Measurements from ENCODE around the gene UBA3. TPM values are rescaled to one million over a fixed set of nuclear protein-coding genes. Genes with fewer than 3 reads are reported as not detected.

UBA3 gene
- polyA plus RNA-seq, 1 donor, result 38.7 TPM

DNA sequence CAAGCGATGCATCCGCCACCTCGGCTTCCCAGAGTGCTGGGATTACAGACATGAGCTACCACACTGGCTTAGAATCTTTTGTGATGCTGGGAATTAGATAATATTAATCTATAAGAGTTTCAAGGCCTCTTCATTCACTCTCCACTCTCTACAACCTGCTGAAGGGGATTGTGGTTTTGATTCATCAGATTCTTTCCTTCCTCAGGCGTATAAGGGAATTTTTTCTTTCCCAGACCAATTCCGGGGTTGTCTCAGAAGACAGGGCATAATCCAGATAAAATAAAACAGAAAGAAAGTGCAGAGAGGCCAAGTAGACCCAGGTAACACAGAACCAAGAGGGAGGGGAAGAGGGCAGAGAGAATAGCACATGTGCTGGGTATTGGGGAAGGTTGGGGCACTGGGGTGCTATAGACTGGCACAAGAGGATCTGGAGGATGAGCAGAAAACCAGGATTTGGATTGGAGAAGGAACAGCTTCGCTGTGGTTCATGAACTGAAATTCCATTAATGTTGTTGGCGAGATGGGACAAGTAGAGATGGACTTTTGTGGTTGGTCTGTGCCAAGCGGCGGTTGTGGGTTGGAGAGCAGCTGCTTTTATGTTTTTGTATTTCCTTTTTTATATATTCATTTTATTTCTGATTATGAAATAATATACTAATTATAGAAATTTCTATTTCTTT, 17.4 kb upstream of the UBA3 start:
- no peak for DNase-seq

GRCh38 chr3:69096299-69096698, 16.1 kb upstream of the UBA3 start:
- no peak for DNase-seq

GRCh38 chr3:69095636-69096035, 15.5 kb upstream of the UBA3 start:
- DNase-seq, result no peak

- no peak for DNase-seq
Measured at GRCh38 chr3:69094467-69095205, 14.5 kb upstream of the UBA3 start.

GRCh38 chr3:69092030-69092516, 11.9 kb upstream of the UBA3 start:
- no peak for DNase-seq

- DNase-seq, result no peak
Measured at GRCh38 chr3:69091389-69092029, 11.3 kb upstream of the UBA3 start.

GRCh38 chr3:69090021-69090420, 9.9 kb upstream of the UBA3 start:
- no peak for DNase-seq

DNA sequence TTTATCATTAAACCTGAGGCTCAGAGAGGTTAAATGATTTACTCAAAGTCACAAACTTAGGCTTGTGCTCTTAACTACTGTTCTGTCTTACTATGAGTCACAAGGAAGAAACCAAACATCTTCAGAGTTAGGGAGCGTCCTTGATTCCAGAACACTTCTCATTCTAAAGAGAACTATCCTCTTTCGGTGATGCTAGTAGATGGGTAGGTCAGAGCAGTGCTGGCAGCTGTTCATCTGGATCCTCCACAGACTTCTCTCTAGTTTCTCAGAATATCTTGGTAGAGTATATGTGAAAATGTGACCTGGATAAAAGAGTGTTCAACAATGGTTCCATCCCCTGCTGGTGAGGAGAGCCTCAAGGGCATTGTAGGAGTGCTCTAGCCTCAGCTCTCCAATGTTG, 7.9 kb upstream of the UBA3 start:
- no peak for DNase-seq

DNA sequence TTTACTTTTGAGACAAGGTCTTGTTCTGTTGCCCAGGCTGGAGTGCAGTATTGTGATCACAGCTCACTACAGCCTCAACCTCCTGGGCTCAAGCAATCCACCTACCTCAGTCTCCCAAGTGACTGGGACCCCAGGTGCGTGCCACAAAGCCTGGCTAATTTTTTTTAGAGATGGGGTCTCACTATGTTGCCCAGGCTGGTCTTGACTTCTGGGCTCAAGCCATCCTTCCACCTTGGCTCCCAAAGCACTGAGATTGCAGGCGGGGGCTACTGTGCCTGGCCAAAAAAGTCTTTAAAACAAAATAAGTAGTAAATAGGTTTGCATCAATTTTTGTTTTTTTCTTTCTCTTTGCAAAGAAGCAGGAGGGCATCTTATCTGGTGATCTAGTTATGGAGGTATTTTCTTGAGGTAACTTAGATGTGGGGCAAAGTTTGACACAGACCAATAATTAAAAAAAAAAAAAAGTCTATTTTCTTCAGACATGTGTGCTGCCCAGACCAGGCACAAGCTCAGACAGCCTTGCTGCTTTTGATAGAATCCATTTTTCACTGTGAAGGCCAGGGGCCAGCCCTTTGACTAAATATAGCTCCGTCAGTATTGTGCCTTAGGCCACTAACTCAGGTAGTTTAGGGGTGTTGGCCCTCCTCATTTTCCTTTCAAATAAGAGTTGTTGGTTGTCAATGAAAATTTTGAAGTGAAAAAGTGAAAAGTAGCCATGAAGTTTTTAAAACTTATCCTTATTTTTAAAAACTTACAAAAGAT, 7.0 kb upstream of the UBA3 start:
- DNase-seq, result no peak

- DNase-seq, result peak; percentile 66
Measured at GRCh38 chr3:69085833-69086722, 5.9 kb upstream of the UBA3 start.

GRCh38 chr3:69085168-69085832, 5.1 kb upstream of the UBA3 start:
- DNase-seq, result no peak

GRCh38 chr3:69084326-69085167, 4.4 kb upstream of the UBA3 start, which contains the start of gene ARL6IP5:
Gene ARL6IP5, plus strand, starts transcription at chr3:69084937. Its CDS starts 111 bp downstream, at chr3:69085048.
- DNase-seq, result peak; percentile 95

DNA sequence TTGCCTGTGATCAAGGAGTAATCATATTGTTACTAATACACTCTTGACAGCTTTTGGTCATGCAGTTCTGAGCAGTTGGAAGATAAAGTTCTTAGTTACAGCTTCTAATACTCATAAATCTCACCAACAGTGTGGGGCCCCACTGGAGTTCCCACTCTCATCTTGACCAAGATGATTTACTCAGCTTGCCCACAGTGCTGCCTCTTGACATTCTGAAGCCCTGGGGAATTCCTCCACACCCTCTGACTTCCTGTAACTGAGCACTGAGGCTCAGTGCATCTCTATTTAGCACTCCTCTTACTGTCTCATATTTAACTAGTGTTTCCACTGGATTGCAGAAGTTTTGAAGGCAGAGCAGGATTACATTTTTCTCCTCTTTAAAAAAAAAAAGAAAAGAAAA, 2.6 kb upstream of the UBA3 start:
- no peak for DNase-seq

DNA sequence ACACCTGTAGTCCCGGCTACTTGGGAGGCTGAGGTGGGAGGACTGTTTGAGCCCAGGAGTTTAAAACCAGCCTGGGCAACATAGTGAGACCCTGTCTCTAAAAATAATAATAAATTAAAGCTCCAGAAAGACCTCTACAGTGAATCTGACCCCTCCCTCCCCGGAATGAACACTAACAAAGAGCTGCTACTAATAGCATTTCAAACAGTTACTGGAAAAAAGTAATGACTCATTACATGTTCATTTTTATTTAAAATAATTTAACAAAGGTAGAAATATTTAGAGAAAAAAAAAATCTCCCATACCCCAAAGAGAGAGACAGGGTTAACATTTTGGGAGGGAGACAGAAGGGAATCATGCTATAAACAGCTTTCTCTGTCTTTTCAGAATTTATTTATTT, 2.2 kb upstream of the UBA3 start:
- DNase-seq, result no peak

- DNase-seq, result no peak
Measured at GRCh38 chr3:69081583-69082262, 1.6 kb upstream of the UBA3 start.

- DNase-seq, result no peak
Measured at GRCh38 chr3:69079269-69080159, 651 bp downstream of the UBA3 start.

DNA sequence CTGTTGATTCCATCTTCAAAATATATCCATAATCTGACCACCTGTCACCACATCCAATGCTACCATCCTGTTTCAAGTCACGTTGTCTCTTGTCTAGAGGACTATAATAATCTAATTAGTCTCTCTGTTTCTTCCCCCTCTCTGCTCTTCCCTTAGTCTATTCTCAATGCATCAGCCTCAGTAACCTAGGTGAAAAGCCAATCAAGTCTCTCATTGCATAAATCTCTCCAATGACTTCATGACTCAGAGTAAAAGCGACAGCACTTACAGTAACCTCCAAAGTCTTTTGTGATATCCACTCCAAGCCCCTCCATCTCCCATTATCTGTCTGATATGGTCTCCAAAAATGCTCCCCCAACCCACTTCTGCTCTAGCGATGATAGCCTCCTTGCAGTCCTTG, 7.2 kb downstream of the UBA3 start:
- no peak for DNase-seq

GRCh38 chr3:69066121-69066520, 14.0 kb downstream of the UBA3 start:
- DNase-seq, result no peak
